Prostate gland (tissue), 2 donors: Measurements from ENCODE around the gene PLPP6.

Experiments
- CTCF ChIP-seq, 4 experiments: fragments of 200-600 bp in 2 of 4; fragments of 450-650 bp in 2 of 4; sonication (generic) in 2 of 4; IDR thresholded peaks; 1 replicate in 3 of 4; 2 replicates in 1 of 4; pipeline ENCODE4 v1.5.1; 2016 to 2019; ENCODE audit warnings: antibody characterized with exemption in 4 of 4, mild to moderate bottlenecking in 2 of 4, moderate library complexity in 2 of 4
- POLR2AphosphoS5 ChIP-seq: sonication (generic); formaldehyde crosslinking; IDR thresholded peaks from one replicate; pipeline ENCODE4 v1.6.1; 2017; ENCODE audit warnings: antibody characterized with exemption

GRCh38 chr9:4680173-4680525, 18.1 kb downstream of the PLPP6 start:
- no peak for TF ChIP-seq POLR2AphosphoS5
- no peak for TF ChIP-seq CTCF (IDR thresholded peaks at IDR 0.05)
